Caco-2 (cell line): ENCODE data around the gene KRTAP4-2. TPM values are rescaled to one million over a fixed set of nuclear protein-coding genes. Genes with fewer than 3 reads are reported as not detected.
"Not testable (repeated sequence)": the region's sequence is repeated elsewhere in the genome, so short reads cannot be mapped to it uniquely, and the experiment has no call there.

ENCODE experiments used
- BruUV-seq: library from RNA; stranded (reverse); fragments of 400-500 nt; replicated peaks from 2 replicates; lab custom pipeline; 2021; lab: Mats Ljungman, UMichigan
- CTCF ChIA-PET: fragments of 300-600 bp; sonication (Branson Sonifier 250); formaldehyde crosslinking; loops from one replicate; lab custom pipeline; 2022; ENCODE audit warnings: antibody characterized with exemption; lab: Charles Lee
- POLR2A ChIA-PET: fragments of 300-600 bp; sonication (Branson Sonifier 250); formaldehyde crosslinking; loops from one replicate; lab custom pipeline; 2022; ENCODE audit warnings: antibody characterized with exemption; lab: Charles Lee
- DNase-seq, 2 experiments: peaks; one replicate each; pipeline versions ENCODE4 v3.0.0 to v3.0.0-alpha.2; 2020 to 2022
- H3K27me3 ChIP-seq: replicated peaks from 2 replicates; pipeline ENCODE4 v1.6.0; 2011; ENCODE audit warnings: low read length; ENCODE audit not compliant: control insufficient read depth, insufficient read depth
- H3K36me3 ChIP-seq: 2 replicates; pipeline ENCODE4 v1.5.1; 2011; ENCODE audit warnings: low read length; ENCODE audit not compliant: control insufficient read depth, insufficient read depth
- H3K4me1 ChIP-seq: fragments of 250-450 bp; sonication (Bioruptor Pico); 2 replicates; pipeline ENCODE4 v1.5.1; 2020; ENCODE audit warnings: mild to moderate bottlenecking
- H3K4me3 ChIP-seq: 2 replicates; pipeline ENCODE4 v1.5.1; 2011; ENCODE audit warnings: low read depth, mild to moderate bottlenecking, control low read depth, low read length
- H3K9me3 ChIP-seq: fragments of 250-450 bp; sonication (Bioruptor Pico); 2 replicates; pipeline ENCODE4 v1.5.1; 2020; ENCODE audit warnings: mild to moderate bottlenecking, moderate library complexity
- H3K27ac Mint-ChIP-seq: one replicate; pipeline ENCODE4 v1.8.0; 2022; ENCODE audit warnings: mixed read lengths; ENCODE audit not compliant: unreplicated experiment
- H3K27me3 Mint-ChIP-seq: one replicate; pipeline ENCODE4 v1.8.0; 2022; ENCODE audit warnings: mixed read lengths; ENCODE audit not compliant: insufficient read depth, unreplicated experiment
- H3K36me3 Mint-ChIP-seq: one replicate; pipeline ENCODE4 v1.8.0; 2022; ENCODE audit warnings: mild to moderate bottlenecking, mixed read lengths; ENCODE audit not compliant: insufficient read depth, unreplicated experiment
- H3K4me1 Mint-ChIP-seq: one replicate; pipeline ENCODE4 v1.8.0; 2022; ENCODE audit warnings: low read depth, mixed read lengths; ENCODE audit not compliant: unreplicated experiment
- H3K4me3 Mint-ChIP-seq: one replicate; pipeline ENCODE4 v1.8.0; 2022; ENCODE audit warnings: mild to moderate bottlenecking, moderate library complexity, mixed read lengths; ENCODE audit not compliant: unreplicated experiment
- H3K9me3 Mint-ChIP-seq: one replicate; pipeline ENCODE4 v1.8.0; 2022; ENCODE audit warnings: mixed read lengths; ENCODE audit not compliant: unreplicated experiment
- intact Hi-C: fragments of 100-400 bp; cut with micrococcal nuclease; formaldehyde crosslinking; loops from one replicate; pipeline ENCODE4 v1.10.0; 2022; ENCODE audit not compliant: unreplicated experiment
- total RNA-seq: library from RNA; stranded (reverse); gene quantifications from 2 replicates; pipeline ENCODE4 v1.2.3, GENCODE V29; 2022
- TF ChIP-seq, protein P1 (sequence below), 2 experiments: fragments of 200-600 bp in 1 of 2; IDR thresholded peaks; 1 replicate in 1 of 2; 2 replicates in 1 of 2; pipeline versions ENCODE4 v1.5.1 to v1.8.0; 2011 to 2022; ENCODE audit warnings: antibody characterized with exemption in 1 of 2, control low read depth in 1 of 2, inconsistent platforms in 1 of 2, low read depth in 1 of 2, low read length in 1 of 2, mild to moderate bottlenecking in 1 of 2, moderate library complexity in 1 of 2; ENCODE audit not compliant: insufficient read depth in 1 of 2, severe bottlenecking in 1 of 2, unreplicated experiment in 1 of 2

The KRTAP4-2 gene
- total RNA-seq, 1 experiment from 2014 or later: not detected

DNA sequence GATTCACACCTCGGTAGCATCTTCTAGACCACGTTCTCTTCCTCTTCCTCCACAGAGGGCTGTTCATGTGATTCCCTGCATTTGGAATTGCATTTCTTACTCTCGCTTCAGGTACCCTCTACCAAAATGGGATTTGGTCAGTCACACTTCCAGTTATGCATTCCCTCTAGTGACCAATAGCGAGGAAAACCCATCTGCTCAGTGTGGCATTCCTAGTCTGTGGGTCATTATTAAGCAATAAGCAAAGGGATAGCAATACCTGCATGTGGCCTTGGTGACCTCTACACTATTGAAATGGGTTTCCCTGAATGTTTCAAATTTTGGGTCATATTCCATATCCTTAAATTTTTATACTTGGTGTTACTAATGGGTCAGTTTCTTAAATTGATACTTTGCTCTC is 28.0 kb downstream of the KRTAP4-2 start:
- BruUV-seq: no TSS peak
- intact Hi-C loops: no loop called here
- ChIA-PET CTCF (no interaction called here), POLR2A (no interaction called here)
- Mint-ChIP-seq H3K9me3 (peaks cover 5% of the 10 kb centered on the region), H3K4me3 (no peak overlapping the region), H3K36me3 (no peaks in the 10 kb centered on the region), H3K27ac (no peak overlapping the region), H3K4me1 (no peaks in the 10 kb centered on the region), H3K27me3 (no peaks in the 10 kb centered on the region)
- Histone ChIP-seq H3K36me3 (no peaks in the 10 kb centered on the region), H3K4me3 (no peak overlapping the region), H3K27me3 (no peaks in the 10 kb centered on the region), H3K4me1 (no peaks in the 10 kb centered on the region), H3K9me3 (no peaks in the 10 kb centered on the region)
- no peak for DNase-seq
- TF ChIP-seq, protein P1, sequence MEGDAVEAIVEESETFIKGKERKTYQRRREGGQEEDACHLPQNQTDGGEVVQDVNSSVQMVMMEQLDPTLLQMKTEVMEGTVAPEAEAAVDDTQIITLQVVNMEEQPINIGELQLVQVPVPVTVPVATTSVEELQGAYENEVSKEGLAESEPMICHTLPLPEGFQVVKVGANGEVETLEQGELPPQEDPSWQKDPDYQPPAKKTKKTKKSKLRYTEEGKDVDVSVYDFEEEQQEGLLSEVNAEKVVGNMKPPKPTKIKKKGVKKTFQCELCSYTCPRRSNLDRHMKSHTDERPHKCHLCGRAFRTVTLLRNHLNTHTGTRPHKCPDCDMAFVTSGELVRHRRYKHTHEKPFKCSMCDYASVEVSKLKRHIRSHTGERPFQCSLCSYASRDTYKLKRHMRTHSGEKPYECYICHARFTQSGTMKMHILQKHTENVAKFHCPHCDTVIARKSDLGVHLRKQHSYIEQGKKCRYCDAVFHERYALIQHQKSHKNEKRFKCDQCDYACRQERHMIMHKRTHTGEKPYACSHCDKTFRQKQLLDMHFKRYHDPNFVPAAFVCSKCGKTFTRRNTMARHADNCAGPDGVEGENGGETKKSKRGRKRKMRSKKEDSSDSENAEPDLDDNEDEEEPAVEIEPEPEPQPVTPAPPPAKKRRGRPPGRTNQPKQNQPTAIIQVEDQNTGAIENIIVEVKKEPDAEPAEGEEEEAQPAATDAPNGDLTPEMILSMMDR (IDR thresholded peaks at IDR 0.05; ENCODE audit: insufficient read depth in 1 of 2, low read depth in 1 of 2, low read length in 1 of 2, severe bottlenecking in 1 of 2, unreplicated experiment in 1 of 2): no peak

DNA sequence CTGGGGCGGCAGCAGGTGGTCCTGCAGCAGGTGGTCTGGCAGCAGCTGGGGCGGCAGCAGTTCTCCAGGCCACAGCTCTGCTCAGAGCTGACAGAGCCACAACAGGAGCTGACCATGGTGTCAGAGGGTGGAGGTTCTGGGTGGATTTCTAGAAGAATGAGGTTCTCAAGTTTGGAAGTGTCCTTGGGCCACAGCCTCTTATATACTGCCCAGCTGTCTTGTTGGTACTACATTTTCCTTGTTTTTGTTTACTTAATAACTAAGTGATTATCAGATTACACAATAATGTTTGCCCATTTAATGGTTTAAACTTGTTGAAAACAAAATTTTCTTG is 28.4 kb downstream of the KRTAP4-2 start, which contains the start of gene KRTAP4-5:
TSS of gene KRTAP4-5 (minus strand) at position 174 of the 334 bp plus-strand sequence. CDS start at position 116, 58 bp downstream.
- Mint-ChIP-seq H3K9me3 (peaks cover 9% of the 10 kb centered on the region), H3K27me3 (no peaks in the 10 kb centered on the region), H3K4me1 (no peaks in the 10 kb centered on the region), H3K36me3 (no peaks in the 10 kb centered on the region), H3K27ac (no peak within 1 kb of the TSS), H3K4me3 (no peak within 1 kb of the TSS)
- DNase-seq: no peak
- H3K36me3 ChIP-seq: no peaks in the 10 kb centered on the region
- ChIA-PET CTCF (no interaction called here), POLR2A (no interaction called here)
- H3K4me1 ChIP-seq: no peaks in the 10 kb centered on the region
- H3K9me3 ChIP-seq: no peaks in the 10 kb centered on the region
- intact Hi-C loops: no loop called here
- BruUV-seq: no TSS peak
- no peak within 1 kb of the TSS for H3K4me3 ChIP-seq
- H3K27me3 ChIP-seq: no peaks in the 10 kb centered on the region
- TF ChIP-seq, protein P1 (IDR thresholded peaks at IDR 0.05; ENCODE audit: insufficient read depth in 1 of 2, low read depth in 1 of 2, low read length in 1 of 2, severe bottlenecking in 1 of 2, unreplicated experiment in 1 of 2): no peak

GRCh38 chr17:41148971-41149651 is 28.9 kb downstream of the KRTAP4-2 start:
- POLR2A ChIA-PET, intact Hi-C loops, DNase-seq, H3K4me1 Mint-ChIP-seq, H3K27me3 ChIP-seq, H3K4me3 ChIP-seq, H3K9me3 ChIP-seq, BruUV-seq, H3K4me1 ChIP-seq, H3K36me3 Mint-ChIP-seq, H3K27me3 Mint-ChIP-seq, H3K36me3 ChIP-seq, CTCF ChIA-PET, H3K4me3 Mint-ChIP-seq, H3K27ac Mint-ChIP-seq: not testable (repeated sequence)
- H3K9me3 Mint-ChIP-seq: peaks cover 12% of the 10 kb centered on the region
